ENCODE measurements around the gene CCBE1.

DNA sequence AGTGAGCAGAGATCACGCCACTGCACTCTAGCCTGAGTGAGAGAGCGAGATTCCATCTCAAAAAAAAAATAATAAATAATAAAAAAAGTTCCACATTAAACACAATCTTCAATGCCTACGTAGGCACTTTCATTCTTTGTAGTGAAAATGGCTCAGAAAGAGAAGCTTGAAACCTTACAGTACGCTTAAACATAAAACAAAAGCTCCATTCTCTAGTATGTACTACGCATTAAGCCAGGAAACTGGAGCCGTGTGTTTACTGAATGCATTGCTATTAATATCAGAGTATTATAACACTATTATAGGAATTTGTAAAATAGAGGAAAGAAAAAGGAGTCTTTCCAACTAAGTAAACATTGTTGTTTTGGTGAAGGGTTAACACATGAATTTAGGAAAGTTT lies 296.8 kb downstream of the CCBE1 start:
- TF ChIP-seq, protein P1, sequence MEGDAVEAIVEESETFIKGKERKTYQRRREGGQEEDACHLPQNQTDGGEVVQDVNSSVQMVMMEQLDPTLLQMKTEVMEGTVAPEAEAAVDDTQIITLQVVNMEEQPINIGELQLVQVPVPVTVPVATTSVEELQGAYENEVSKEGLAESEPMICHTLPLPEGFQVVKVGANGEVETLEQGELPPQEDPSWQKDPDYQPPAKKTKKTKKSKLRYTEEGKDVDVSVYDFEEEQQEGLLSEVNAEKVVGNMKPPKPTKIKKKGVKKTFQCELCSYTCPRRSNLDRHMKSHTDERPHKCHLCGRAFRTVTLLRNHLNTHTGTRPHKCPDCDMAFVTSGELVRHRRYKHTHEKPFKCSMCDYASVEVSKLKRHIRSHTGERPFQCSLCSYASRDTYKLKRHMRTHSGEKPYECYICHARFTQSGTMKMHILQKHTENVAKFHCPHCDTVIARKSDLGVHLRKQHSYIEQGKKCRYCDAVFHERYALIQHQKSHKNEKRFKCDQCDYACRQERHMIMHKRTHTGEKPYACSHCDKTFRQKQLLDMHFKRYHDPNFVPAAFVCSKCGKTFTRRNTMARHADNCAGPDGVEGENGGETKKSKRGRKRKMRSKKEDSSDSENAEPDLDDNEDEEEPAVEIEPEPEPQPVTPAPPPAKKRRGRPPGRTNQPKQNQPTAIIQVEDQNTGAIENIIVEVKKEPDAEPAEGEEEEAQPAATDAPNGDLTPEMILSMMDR (IDR thresholded peaks at IDR 0.05): no peak
- TF ChIP-seq POLR2A (IDR thresholded peaks at IDR 0.05) (no peak), POLR2AphosphoS5 (IDR thresholded peaks at IDR 0.05) (no peak)
